GM18505 (cell line): ENCODE data around the gene BEND7.

Experiments
- ATAC-seq: cut with Tn5 transposase; IDR thresholded peaks from one replicate; pipeline ENCODE4 v1.9.1; 2021; ENCODE audit not compliant: unreplicated experiment
- POLR2A ChIP-seq: IDR thresholded peaks from 4 replicates; pipeline ENCODE4 v1.6.1; 2011; ENCODE audit warnings: borderline replicate concordance; ENCODE audit not compliant: insufficient read depth, insufficient read length; ENCODE audit errors: extremely low read depth

BEND7 gene

GRCh38 chr10:13483073-13483472, 45.7 kb downstream of the BEND7 start:
- no peak for ATAC-seq
- no peak for TF ChIP-seq POLR2A

- TF ChIP-seq POLR2A = no peak
- no peak for ATAC-seq
These were observed 47.1 kb downstream of the BEND7 start for GRCh38 chr10:13481690-13482089.

- ATAC-seq = no peak
- no peak for TF ChIP-seq POLR2A
These were observed 53.7 kb downstream of the BEND7 start for GRCh38 chr10:13475124-13475523.

- TF ChIP-seq POLR2A = no peak
- no peak for ATAC-seq
These were observed 54.8 kb downstream of the BEND7 start for GRCh38 chr10:13473986-13474385.

GRCh38 chr10:13472359-13472758, 56.5 kb downstream of the BEND7 start:
- no peak for TF ChIP-seq POLR2A
- no peak for ATAC-seq

GRCh38 chr10:13470270-13470669, 58.5 kb downstream of the BEND7 start:
- ATAC-seq = no peak
- TF ChIP-seq POLR2A = no peak

- TF ChIP-seq POLR2A = no peak
- no peak for ATAC-seq
These were observed 66.3 kb downstream of the BEND7 start for GRCh38 chr10:13462551-13462950.

- ATAC-seq = no peak
- TF ChIP-seq POLR2A = no peak
These were observed 70.2 kb downstream of the BEND7 start for GRCh38 chr10:13458687-13459012.

GRCh38 chr10:13457958-13458686, 70.7 kb downstream of the BEND7 start:
- ATAC-seq = no peak
- no peak for TF ChIP-seq POLR2A

- no peak for TF ChIP-seq POLR2A
- no peak for ATAC-seq
These were observed 74.9 kb downstream of the BEND7 start for GRCh38 chr10:13453896-13454295.

- no peak for TF ChIP-seq POLR2A
- no peak for ATAC-seq
These were observed 78.7 kb downstream of the BEND7 start for GRCh38 chr10:13450069-13450468.

GRCh38 chr10:13449296-13449695, 79.5 kb downstream of the BEND7 start:
- no peak for TF ChIP-seq POLR2A
- ATAC-seq = no peak

GRCh38 chr10:13448216-13448615, 80.6 kb downstream of the BEND7 start:
- no peak for ATAC-seq
- TF ChIP-seq POLR2A = no peak

- no peak for TF ChIP-seq POLR2A
- ATAC-seq = no peak
These were observed 83.0 kb downstream of the BEND7 start for GRCh38 chr10:13445656-13446400.

- TF ChIP-seq POLR2A = no peak
- no peak for ATAC-seq
These were observed 87.3 kb downstream of the BEND7 start for GRCh38 chr10:13441476-13441875.
